Activated CD8-positive, alpha-beta T cell treated with anti-CD3 and anti-CD28 coated beads for 36 hours (primary cell): Measurements from ENCODE around the gene TMED1. TPM values are rescaled to one million over a fixed set of nuclear protein-coding genes. Genes with fewer than 3 reads are reported as not detected.

Experiments used
- ATAC-seq: fragments of 200-7000 bp; cut with Tn5 transposase; one replicate; pipeline ENCODE4 v1.10.0; 2021; ENCODE audit warnings: mild to moderate bottlenecking, moderate library complexity
- CTCF ChIA-PET: fragments of 350-600 bp; sonication (Branson Sonifier 250); formaldehyde crosslinking; loops from one replicate; lab custom pipeline; 2021; ENCODE audit warnings: antibody characterized with exemption; lab: Charles Lee
- POLR2A ChIA-PET: fragments of 350-600 bp; sonication (Branson Sonifier 250); formaldehyde crosslinking; loops from one replicate; lab custom pipeline; 2021; ENCODE audit warnings: antibody characterized with exemption; lab: Charles Lee
- DNase-seq: peaks from one replicate; pipeline ENCODE4 v3.0.0-alpha.2; 2020
- H3K27ac Mint-ChIP-seq: one replicate; pipeline ENCODE4 v1.8.0; 2021; ENCODE audit warnings: mild to moderate bottlenecking, mixed read lengths
- H3K27me3 Mint-ChIP-seq: one replicate; pipeline ENCODE4 v1.8.0; 2021; ENCODE audit warnings: mixed read lengths
- H3K36me3 Mint-ChIP-seq: one replicate; pipeline ENCODE4 v1.8.0; 2021; ENCODE audit warnings: low read depth, mixed read lengths
- H3K4me1 Mint-ChIP-seq: one replicate; pipeline ENCODE4 v1.8.0; 2021; ENCODE audit warnings: low read depth, mixed read lengths
- H3K4me3 Mint-ChIP-seq: one replicate; pipeline ENCODE4 v1.8.0; 2021; ENCODE audit warnings: mild to moderate bottlenecking, moderate library complexity, mixed read lengths
- H3K9me3 Mint-ChIP-seq: one replicate; pipeline ENCODE4 v1.8.0; 2021; ENCODE audit warnings: mixed read lengths
- intact Hi-C: fragments of 100-400 bp; cut with micrococcal nuclease; formaldehyde crosslinking; loops from one replicate; pipeline ENCODE4 v1.10.0; 2022
- total RNA-seq, 2 experiments: library from RNA; stranded (reverse); gene quantifications; one replicate each; pipeline ENCODE4 v1.2.3, GENCODE V29; 2021
- TF ChIP-seq, protein P1 (sequence below): fragments of 200-600 bp; IDR thresholded peaks from one replicate; pipeline ENCODE4 v1.8.0; 2022; ENCODE audit warnings: antibody characterized with exemption, mild to moderate bottlenecking

The TMED1 gene
- total RNA-seq, 2 experiments from 2014 or later, result 12.9 to 15.0 TPM

DNA sequence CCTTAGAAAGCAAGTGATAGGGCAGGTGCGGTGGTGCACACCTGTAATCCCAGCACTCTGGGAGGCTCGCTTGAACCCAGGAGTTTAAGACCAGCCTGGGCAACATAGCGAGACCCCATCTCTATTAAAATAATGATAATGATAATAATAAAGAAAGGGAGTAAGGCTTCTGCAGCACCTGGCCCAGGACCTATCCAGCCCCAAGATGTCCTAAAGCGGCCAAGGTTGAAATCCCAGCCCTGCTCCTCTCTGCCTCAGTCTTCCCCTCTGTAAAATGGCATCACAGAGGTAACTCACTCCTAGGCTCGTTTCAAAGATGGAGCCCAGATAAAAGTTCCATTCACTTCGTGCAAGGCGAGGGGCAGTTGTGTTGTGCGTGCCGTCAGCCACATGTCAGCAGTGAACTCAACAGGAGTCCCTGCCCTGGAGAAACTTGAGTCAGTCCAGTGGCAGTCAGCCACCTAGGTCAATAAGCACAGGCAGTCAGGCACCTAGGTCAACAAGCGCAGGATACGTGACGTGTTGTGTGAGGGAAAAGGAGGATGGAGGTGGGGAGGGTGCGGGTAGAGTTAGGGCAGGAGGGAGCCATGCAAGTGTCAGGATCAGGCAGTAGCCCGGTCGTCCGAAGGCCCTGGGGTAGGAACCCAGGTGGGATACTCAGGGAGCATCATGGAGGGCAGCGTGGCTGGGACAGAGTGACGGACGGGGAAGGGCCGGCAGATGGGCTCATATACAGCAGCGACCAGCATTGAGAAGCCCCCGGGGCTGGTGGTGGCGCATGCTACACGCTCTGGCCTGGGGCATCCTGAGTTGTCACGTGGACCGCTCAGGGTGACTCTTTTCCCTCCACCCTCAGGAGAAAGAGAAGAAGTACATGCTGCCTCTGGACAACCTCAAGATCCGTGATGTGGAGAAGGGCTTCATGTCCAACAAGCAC lies 16.6 kb downstream of the TMED1 start:
- Mint-ChIP-seq H3K27ac (peak overlapping the region; percentile 77), H3K4me3 (no peak overlapping the region), H3K36me3 (peaks cover 38% of the 10 kb centered on the region), H3K4me1 (peaks cover 6% of the 10 kb centered on the region), H3K9me3 (no peaks in the 10 kb centered on the region), H3K27me3 (no peaks in the 10 kb centered on the region)
- no peak for DNase-seq
- ChIA-PET POLR2A (no interaction called here), CTCF (interaction anchor here (1.4 to 3.0 kb wide), 3 partner anchors 102 to 117 kb away, joined by 7 to 12 read pairs (median 9); partner anchors contain the start of genes DNM2 and QTRT1)
- ATAC-seq, result no peak
- TF ChIP-seq, protein P1, sequence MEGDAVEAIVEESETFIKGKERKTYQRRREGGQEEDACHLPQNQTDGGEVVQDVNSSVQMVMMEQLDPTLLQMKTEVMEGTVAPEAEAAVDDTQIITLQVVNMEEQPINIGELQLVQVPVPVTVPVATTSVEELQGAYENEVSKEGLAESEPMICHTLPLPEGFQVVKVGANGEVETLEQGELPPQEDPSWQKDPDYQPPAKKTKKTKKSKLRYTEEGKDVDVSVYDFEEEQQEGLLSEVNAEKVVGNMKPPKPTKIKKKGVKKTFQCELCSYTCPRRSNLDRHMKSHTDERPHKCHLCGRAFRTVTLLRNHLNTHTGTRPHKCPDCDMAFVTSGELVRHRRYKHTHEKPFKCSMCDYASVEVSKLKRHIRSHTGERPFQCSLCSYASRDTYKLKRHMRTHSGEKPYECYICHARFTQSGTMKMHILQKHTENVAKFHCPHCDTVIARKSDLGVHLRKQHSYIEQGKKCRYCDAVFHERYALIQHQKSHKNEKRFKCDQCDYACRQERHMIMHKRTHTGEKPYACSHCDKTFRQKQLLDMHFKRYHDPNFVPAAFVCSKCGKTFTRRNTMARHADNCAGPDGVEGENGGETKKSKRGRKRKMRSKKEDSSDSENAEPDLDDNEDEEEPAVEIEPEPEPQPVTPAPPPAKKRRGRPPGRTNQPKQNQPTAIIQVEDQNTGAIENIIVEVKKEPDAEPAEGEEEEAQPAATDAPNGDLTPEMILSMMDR, result no peak
- intact Hi-C loops, result no loop called here

- ATAC-seq (no peak), DNase-seq (no peak)
- peaks cover 6% of the 10 kb centered on the region for H3K4me1 Mint-ChIP-seq
- intact Hi-C loops, result no loop called here
- H3K36me3 Mint-ChIP-seq, result peaks cover 31% of the 10 kb centered on the region
- no peaks in the 10 kb centered on the region for H3K27me3 Mint-ChIP-seq
- H3K27ac Mint-ChIP-seq, result no peak overlapping the region
- no peak overlapping the region for H3K4me3 Mint-ChIP-seq
- ChIA-PET POLR2A (interaction anchor here (1.1 kb wide), 1 partner anchor 17 kb away, joined by 3 read pairs; the partner anchor contains the start of gene TMED1), CTCF (interaction anchor here (1.4 kb wide), 1 partner anchor 101 kb away, joined by 7 read pairs; the partner anchor contains the start of gene DNM2)
- TF ChIP-seq, protein P1, result no peak
- no peaks in the 10 kb centered on the region for H3K9me3 Mint-ChIP-seq
These were observed 17.5 kb downstream of the TMED1 start for GRCh38 chr19:10818301-10819123.

GRCh38 chr19:10817291-10818038 lies 18.5 kb downstream of the TMED1 start:
- Mint-ChIP-seq H3K27me3 (no peaks in the 10 kb centered on the region), H3K36me3 (peaks cover 36% of the 10 kb centered on the region), H3K27ac (peak overlapping the region; percentile 15), H3K9me3 (no peaks in the 10 kb centered on the region), H3K4me1 (peaks cover 15% of the 10 kb centered on the region), H3K4me3 (no peak overlapping the region)
- no peak for DNase-seq
- TF ChIP-seq, protein P1, result no peak
- POLR2A ChIA-PET, result interaction anchor here (0.5 to 1.1 kb wide), 2 partner anchors 18 to 197 kb away, joined by 3 read pairs; partner anchors contain the start of gene TMED1
- CTCF ChIA-PET, result no interaction called here
- no peak for ATAC-seq
- intact Hi-C loops, result no loop called here

- no peak for DNase-seq
- H3K4me1 Mint-ChIP-seq, result peaks cover 14% of the 10 kb centered on the region
- H3K36me3 Mint-ChIP-seq, result peaks cover 36% of the 10 kb centered on the region
- H3K4me3 Mint-ChIP-seq, result no peak overlapping the region
- TF ChIP-seq, protein P1, result no peak
- CTCF ChIA-PET, result no interaction called here
- no peak overlapping the region for H3K27ac Mint-ChIP-seq
- H3K9me3 Mint-ChIP-seq, result no peaks in the 10 kb centered on the region
- ATAC-seq, result no peak
- intact Hi-C loops, result no loop called here
- H3K27me3 Mint-ChIP-seq, result no peaks in the 10 kb centered on the region
- POLR2A ChIA-PET, result no interaction called here
These were observed 19.3 kb downstream of the TMED1 start for GRCh38 chr19:10816691-10817090.
